Bronchial epithelial cell (primary cell): ENCODE measurements around the gene NACC2. TPM values are rescaled to one million over a fixed set of nuclear protein-coding genes. Genes with fewer than 3 reads are reported as not detected.

ENCODE experiments used
- DNase-seq: peaks from one replicate; pipeline ENCODE4 v3.0.0-alpha.2; 2010; ENCODE audit warnings: low read depth
- FAIRE-seq: peaks from 2 replicates; lab custom pipeline; 2011; peaks lifted over from hg19 to GRCh38; lab: Jason Lieb, UNC
- H3K27me3 ChIP-seq: 2 replicates; pipeline ENCODE4 v1.5.1; 2011; ENCODE audit warnings: low read length; ENCODE audit not compliant: control insufficient read depth, insufficient read depth
- H3K36me3 ChIP-seq: 2 replicates; pipeline ENCODE4 v1.5.1; 2011; ENCODE audit warnings: low read length; ENCODE audit not compliant: control insufficient read depth, insufficient read depth
- H3K4me3 ChIP-seq: 2 replicates; pipeline ENCODE4 v1.5.1; 2011; ENCODE audit warnings: mild to moderate bottlenecking, low read depth, low read length, control low read depth
- CTCF ChIP-seq: IDR thresholded peaks from 2 replicates; pipeline ENCODE4 v1.5.1; 2011; ENCODE audit warnings: mild to moderate bottlenecking, moderate library complexity, low read length, control low read depth, inconsistent platforms; ENCODE audit not compliant: insufficient read depth, severe bottlenecking
- total RNA-seq: library from RNA; depleted of rRNA; stranded (reverse); fragments of >200 nt; gene quantifications from 2 replicates; pipeline ENCODE4 v1.2.1, GENCODE V29; 2014

NACC2 gene
- total RNA-seq, 1 donor from 2014 or later: 7.6 TPM

- no peak for FAIRE-seq
- no peaks in the 10 kb centered on the region for H3K27me3 ChIP-seq
- no peak for TF ChIP-seq CTCF
- H3K4me3 ChIP-seq: peak overlapping the region; percentile 79
- H3K36me3 ChIP-seq: peaks cover 3% of the 10 kb centered on the region
- DNase-seq: no peak
Observed at GRCh38 chr9:136093346-136093986, 1.6 kb downstream of the NACC2 start.

GRCh38 chr9:136092741-136093140 is 2.3 kb downstream of the NACC2 start:
- peaks cover 3% of the 10 kb centered on the region for H3K36me3 ChIP-seq
- H3K4me3 ChIP-seq: no peak overlapping the region
- H3K27me3 ChIP-seq: no peaks in the 10 kb centered on the region
- DNase-seq (no peak), FAIRE-seq (no peak)
- TF ChIP-seq CTCF: no peak

- DNase-seq (no peak), FAIRE-seq (no peak)
- no peak overlapping the region for H3K4me3 ChIP-seq
- no peaks in the 10 kb centered on the region for H3K27me3 ChIP-seq
- no peak for TF ChIP-seq CTCF
- peaks cover 3% of the 10 kb centered on the region for H3K36me3 ChIP-seq
Observed at GRCh38 chr9:136092353-136092650, 2.8 kb downstream of the NACC2 start.

- Histone ChIP-seq H3K4me3 (no peak overlapping the region), H3K36me3 (peaks cover 3% of the 10 kb centered on the region), H3K27me3 (no peaks in the 10 kb centered on the region)
- DNase-seq (no peak), FAIRE-seq (no peak)
- no peak for TF ChIP-seq CTCF
Observed at GRCh38 chr9:136091582-136092352, 3.3 kb downstream of the NACC2 start.

GRCh38 chr9:136090768-136091581 is 4.1 kb downstream of the NACC2 start:
- Histone ChIP-seq H3K36me3 (peaks cover 3% of the 10 kb centered on the region), H3K27me3 (no peaks in the 10 kb centered on the region), H3K4me3 (no peak overlapping the region)
- FAIRE-seq (no peak), DNase-seq (no peak)
- TF ChIP-seq CTCF: no peak
